GM18858 (cell line): ENCODE data around the gene PEX11G.
A peak's percentile ranks its signal among the peaks of the same experiment; 100 is the strongest.

Experiments
- ATAC-seq: cut with Tn5 transposase; IDR thresholded peaks from one replicate; pipeline ENCODE4 v1.9.1; 2021; ENCODE audit not compliant: unreplicated experiment

The PEX11G gene

DNA sequence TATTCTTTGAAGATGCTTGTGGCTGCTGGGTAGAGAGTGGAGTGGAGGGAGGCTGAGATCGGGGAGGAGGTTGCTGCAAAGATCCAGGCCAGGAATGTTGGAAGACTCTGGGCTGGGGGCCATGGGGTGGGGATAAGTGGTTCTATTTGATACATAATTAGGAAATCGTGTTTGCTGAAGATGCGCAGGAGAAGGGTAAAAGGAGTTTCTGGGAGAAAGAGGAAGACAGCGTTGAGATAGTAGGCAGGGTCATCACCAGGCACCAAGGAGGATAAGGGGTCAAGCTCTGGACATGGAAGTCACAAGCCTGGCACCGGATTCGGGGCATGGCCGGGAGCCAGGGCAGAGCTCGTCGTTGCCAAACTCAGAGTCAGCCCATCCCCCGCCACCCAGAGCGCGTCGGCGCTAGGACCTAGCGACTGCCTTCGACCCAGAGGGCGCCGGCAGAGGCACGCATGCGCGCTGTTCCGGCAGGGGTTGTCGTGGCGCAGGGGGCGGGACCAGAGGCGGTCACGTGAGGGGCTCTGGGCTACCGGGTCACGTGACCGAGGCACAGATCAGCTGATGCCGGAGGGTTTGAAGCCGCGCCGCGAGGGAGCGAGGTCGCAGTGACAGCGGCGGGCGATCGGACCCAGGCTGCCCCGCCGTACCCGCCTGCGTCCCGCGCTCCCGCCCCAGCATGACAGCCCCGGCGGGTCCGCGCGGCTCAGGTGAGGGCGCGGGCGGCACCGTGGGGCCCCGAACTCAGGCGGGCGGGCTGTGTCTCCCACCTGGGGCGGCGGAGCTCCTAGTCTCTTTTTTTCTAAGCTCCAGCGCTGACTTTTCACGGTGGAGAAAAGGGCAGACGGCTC lies 33.5 kb upstream of the PEX11G start, which contains the start of gene MCOLN1:
Gene MCOLN1 (plus strand): TSS at position 553 of the 851 bp plus-strand sequence. CDS start 127 bp downstream, at position 680.
- ATAC-seq: peak; percentile 59

DNA sequence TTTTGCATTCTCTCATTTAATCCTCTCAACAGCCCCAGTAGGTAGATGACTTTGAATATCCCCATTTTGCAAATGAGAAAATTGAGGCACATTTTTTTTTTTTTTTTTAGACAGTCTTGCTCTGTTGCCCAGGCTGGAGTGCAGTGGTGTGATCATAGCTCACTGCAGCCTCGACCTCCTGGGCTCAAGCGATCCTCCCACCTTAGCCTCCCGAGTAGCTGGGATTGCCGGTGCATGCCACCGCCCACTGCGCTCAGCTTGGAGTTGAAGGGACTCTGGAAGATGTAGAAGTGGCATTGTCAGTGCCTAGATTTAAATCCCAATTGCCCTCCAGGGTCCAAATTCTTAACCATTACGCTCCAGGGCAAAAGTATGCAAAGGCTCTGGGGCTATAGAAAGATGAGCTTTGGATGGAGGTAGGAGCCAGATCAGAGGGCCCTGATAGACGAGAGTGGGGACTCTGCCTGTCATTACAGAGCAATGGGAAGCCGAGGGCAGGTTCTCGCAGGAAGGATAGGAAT lies 32.8 kb upstream of the PEX11G start:
- no peak for ATAC-seq

DNA sequence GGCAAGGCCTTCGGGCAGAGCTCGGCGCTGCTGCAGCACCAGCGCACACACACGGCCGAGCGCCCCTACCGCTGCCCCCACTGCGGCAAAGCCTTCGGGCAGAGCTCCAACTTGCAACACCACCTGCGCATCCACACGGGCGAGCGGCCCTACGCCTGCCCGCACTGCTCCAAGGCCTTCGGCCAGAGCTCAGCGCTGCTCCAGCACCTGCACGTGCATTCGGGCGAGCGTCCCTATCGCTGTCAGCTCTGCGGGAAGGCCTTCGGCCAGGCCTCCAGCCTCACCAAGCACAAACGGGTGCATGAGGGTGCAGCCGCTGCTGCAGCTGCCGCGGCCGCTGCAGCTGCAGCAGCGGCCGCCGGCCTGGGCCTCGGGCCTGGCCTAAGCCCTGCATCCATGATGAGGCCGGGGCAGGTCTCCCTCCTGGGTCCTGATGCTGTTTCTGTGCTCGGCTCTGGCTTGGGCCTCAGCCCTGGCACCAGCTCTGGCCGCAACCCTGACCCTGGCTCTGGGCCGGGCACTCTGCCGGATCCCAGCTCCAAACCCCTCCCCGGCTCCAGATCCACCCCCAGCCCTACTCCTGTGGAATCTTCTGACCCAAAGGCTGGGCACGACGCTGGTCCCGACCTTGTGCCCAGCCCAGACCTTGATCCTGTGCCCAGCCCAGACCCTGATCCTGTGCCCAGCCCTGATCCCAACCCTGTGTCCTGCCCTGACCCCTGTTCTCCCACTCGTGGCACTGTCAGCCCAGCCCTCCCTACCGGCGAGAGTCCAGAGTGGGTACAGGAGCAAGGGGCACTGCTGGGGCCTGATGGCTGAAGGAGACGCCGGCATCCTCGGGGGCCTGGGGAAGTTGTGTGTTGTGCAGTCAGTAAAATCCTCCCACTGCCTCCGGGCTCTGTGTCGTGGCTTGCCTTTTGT lies 31.6 kb upstream of the PEX11G start:
- ATAC-seq: no peak

DNA sequence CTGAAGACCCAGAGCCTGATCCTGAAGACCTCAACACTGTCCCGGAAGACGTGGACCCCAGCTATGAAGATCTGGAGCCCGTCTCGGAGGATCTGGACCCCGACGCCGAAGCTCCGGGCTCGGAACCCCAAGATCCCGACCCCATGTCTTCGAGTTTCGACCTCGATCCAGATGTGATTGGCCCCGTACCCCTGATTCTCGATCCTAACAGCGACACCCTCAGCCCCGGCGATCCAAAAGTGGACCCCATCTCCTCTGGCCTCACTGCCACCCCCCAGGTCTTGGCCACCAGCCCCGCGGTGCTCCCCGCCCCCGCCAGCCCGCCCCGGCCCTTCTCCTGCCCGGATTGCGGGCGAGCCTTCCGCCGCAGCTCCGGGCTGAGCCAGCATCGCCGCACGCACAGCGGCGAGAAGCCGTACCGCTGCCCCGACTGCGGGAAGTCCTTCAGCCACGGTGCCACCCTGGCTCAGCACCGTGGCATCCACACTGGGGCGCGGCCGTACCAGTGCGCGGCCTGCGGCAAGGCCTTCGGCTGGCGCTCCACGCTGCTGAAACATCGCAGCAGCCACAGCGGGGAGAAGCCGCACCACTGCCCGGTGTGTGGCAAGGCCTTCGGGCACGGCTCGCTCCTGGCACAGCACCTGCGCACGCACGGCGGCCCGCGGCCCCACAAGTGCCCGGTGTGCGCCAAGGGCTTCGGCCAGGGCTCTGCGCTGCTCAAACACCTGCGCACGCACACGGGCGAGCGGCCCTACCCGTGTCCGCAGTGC lies 30.7 kb upstream of the PEX11G start:
- no peak for ATAC-seq

DNA sequence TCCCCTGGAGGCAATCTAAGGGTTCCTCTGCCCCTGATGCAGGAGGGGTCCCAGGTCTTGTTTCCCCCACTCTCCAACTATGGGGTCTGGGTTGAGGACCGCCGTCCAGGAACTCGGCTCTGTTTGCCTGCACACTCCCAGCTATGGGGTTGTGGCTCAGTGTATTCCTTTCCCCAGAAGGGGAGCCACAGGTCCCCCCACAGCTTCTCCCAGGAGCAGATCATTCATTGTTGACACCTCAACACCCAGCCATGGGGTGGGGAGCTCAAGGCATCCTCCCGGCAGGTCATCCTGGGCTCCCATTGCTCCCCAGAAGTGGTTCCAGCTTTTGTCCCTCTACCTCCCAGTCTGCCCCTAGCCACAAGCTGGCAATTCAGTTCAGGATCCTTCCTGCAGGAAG lies 28.0 kb upstream of the PEX11G start:
- no peak for ATAC-seq

DNA sequence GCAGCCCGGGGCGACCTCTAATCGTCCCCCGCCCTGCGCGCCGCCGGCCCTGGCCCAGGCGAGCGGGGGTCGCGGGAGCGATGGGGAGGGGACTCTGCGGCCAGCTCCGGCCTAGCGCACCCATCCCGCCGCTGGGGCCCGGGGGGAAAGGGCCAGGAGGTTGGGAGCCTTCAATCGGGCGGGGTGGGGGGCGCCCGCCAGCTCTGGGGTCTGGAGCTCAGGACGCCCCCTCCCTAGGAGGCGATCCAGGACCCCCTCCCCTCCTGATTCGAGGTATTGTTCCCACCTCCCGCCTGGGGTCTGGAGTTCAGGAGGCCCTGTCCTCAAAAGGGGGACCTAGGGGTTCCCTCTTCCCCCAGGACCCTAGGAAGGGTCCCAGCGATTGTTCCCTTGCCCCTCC lies 27.5 kb upstream of the PEX11G start:
- no peak for ATAC-seq

DNA sequence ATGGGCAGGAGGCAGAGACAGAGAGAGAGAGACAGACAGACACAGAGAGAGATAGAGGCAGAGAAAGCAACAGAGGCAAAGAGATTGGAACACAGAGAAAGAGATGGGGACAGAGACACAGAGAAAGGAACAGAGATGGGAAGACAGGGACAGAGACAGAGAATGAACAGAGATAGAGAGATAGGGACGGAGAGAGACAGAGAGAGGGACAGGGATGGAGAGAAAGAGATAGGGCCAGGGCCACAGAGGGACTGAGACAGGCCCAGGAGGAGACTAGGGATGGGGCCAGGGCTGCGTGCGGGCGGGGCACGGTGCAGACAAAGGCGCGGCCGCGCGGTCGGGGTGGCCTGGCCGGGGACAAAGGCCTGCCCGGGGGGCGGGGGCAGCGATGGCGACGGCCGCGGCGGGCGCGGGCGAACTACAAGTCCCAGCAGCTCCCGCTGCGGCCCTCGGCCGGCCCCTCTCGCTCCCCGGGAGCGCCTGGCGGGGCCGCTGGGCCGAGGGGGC lies 26.9 kb upstream of the PEX11G start, which contains the start of gene ZNF358:
Gene ZNF358 (plus strand): TSS at position 459 of the 507 bp plus-strand sequence. CDS start 3,140 bp downstream, outside the sequence.
- no peak for ATAC-seq

DNA sequence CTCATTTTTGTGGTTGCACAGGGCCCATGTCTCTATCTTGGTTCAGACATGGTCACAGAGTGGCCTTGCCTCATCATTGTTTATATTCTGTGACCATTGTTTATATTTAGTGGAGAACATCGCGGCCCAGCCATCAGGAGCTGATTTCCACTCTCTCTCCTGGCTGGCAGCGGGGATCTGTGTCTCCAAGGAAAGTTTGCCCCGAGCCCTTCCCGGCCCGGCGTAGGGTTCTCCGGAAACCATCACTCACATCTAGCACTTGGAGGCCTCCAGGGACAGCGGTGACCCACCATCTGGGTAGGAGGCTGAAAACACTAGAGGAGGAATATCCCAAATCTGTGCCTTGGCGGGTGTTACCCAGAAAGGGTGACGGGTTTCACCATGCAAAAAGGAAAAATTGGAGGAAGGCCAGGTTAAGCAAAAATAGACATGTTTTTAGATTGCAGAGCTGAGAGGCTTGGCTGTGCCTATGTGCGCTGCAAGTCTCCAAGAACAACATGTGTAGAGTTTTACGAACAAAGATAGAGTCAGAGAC lies 26.3 kb upstream of the PEX11G start:
- no peak for ATAC-seq

DNA sequence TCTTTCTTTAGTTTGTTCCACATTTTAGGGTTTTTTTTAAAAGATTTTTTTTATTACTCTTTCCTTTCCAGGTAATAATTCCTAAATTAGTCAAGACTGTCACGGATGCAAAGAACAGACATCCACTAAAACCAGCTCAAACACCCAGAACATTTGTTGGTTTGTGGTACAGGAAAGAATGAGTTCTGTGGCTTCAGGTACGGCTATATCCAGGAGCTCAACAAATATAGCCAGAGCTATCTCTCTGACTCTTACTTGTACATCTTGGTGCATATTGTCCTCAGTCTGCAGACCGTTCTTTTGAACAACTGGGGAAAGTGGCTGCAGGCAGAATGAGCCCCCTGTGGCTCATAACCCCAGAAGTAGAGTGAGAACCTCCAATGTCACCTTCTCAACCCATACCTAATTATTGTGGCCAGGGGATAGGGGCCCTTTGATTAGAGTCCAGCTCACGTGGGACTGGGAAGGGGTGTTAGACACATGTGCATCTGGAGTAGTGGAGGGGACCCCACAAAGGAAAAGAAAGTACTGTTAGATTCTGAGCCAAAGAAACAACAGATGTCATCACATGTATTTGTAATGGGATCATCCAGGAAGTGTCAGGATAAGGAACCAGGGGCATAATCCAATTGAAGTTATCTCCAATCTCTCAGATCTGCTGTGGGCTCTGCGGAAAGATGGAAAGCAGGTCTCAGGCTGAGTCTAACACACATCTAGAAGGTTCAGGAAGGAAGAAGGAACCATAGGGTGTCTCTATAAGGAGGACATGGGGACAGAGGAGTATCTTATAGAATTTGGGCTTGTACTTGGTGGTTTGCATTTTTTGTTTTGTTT lies 25.2 kb upstream of the PEX11G start:
- no peak for ATAC-seq

DNA sequence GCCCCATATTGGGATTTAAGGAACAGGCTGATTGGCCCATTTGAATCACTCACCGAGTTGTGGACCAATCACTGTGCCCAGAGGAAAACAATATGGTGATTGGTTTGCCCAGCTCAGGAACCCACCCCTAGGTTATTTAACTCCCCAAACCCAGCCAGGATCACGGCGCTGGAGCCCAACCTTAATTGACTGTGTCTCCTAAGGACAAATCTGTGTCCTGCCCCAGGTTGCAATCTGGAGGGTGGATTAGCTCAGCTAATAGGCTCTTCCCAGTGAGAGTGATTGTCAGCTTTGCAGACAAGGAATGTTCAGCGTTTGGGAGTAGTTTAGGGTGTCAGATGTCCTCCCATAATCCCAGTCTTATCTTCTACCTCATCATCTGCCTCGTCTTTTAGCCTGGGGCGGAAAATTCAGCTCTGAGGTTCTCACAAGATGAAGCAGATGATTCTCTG lies 23.6 kb upstream of the PEX11G start:
- ATAC-seq: no peak

DNA sequence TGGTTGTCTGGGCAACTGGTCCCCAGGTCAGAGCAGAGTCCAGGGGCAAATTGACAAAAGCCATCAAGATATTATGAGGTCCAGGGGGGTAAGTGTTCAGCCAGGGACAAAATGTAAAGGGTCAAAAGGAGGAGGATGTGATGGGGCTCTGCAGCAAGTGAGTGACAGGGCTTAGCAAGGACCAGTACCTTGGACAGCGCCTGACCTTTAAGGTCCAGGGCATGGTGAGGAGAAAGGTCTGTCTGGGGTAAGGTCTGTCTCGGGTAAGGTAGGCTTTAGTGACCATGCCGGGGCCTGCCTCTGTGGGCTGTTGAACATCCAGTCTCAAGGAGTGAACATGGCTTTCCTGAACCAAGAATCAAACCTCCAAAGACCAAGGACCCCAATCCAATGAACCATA lies 20.8 kb upstream of the PEX11G start:
- ATAC-seq: no peak

DNA sequence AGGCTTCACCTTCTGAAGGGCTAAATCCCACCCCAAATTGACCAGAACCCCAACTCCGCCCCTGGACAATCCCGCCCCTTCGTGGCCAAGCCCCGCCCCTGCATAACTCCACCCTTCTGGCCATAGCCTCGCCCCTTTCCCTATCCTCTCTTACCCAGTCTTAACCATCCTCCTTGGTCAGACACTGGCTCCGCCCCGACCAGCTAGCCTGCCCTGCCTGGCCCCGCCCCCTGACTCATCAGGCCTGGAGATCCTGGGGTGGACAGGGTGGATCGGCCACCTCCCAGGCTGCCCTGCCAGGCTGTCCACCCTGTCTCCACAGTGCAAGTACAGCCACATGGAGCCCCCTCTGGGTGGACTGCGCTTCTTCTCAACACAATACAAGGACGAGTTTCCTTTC lies 19.0 kb upstream of the PEX11G start:
- ATAC-seq: no peak

DNA sequence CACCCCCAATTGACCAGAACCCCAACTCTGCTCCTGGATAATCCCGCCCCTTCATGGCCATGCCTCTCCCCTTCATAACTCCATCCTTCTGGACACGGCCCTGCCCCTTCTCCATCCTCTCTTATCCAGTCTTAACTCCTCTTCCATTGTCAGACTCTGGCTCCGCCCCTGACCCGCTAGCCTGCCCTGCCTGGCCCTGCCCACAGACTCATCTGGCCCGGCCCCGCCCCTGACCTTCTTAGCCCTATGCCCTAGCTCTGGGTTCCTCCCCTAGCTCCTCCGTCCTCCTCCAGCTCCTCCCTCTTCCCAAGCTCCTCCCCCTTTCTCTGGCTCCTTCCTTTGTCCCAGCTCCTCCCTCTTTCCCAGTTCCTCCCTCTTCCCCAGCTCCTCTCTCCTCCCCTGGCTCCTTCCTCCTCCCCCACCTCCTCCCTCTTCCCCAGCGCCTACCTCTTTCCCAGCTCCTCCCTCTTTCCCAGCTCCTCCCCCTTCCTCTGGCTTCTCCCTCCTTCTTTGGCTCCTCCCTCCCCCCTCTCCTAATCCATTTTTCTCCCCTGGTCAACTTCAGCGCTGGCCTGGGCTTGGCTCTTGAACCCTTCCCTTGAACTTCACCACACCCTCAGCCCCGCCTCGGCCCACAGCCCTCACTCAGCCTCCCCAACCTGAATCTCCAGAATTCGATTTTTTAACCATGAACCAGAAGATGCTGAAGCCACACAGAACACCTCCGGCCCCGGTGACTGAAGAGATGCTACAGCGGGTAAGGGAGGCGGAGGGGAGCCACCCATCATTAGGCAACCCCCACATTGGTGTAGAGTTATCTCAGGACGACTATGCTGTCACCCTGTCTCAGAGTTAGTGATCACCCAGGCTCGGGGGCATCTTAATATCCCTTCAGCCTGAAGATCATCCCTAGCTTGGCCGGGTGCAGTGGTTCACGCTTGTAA lies 17.8 kb upstream of the PEX11G start:
- no peak for ATAC-seq

DNA sequence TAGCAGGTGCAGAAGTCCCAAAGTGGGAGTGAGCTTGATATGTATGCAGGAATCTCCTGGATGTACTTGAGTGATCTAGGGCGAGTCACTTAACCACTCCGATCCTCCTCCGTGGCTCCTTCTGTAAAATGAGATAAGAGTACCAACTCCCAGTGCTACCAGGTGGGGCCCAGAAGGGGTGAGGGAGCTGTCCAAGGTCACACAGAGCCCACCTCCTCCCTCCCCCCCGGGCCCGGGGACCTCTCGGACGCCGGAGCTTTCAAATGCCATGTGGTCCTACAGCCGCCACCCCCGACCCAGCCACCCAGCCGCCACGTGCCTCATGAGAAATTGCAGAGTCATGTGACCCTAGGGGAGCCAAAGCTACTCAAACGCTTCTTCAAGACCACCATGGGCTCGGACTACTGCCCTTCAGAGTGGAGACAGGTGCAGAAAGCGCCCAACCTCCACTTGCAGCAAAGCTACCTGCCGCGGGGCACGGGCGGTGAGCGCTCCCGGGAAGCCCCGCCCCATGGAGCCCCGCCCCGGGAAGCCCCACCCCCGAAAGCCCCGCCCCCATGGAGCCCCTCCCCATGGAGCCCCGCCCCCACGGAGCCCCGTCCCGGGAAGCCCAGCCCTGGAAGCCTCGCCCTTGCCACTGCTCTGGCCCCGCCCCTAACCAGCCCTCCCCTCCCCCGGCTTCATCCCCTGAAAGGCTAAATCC lies 17.0 kb upstream of the PEX11G start:
- ATAC-seq: no peak

DNA sequence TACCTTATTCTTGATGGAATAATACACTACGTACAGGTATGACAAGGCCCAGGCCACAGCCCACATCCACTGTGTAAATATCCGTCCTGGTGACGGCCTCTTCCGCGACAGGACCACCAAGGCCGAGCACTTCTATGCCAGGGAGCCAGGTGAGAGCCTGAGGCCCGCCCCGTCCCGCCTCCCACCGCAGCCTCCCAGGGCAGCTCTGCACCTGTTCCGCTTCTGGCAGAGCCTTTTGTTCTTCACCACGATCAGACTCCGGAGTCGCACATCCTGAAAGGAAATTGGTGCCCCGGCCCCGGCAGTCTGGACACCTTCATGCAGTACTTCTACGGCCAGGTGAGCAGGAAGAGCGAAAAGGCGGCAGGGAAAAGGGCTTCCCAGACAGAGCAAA lies 16.4 kb upstream of the PEX11G start:
- no peak for ATAC-seq

DNA sequence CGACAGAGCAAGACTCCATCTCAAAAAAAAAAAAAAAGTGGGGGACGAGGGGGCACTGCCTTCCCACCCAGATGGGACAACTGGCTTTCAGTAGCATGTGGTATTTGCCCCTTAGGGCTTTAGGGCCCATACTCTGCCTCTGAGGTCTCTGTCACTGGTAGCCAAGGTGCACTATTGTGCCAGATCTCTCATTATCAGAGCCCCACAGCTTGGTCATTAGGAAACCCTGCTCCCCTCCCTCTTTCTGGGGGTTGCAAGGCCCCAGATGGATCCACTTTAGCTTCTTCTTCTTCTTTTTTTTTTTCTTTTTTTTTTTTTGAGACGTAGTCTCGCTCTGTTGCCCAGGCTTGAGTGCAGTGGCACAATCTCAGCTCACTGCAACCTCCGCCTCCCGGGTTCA lies 15.8 kb upstream of the PEX11G start:
- no peak for ATAC-seq

DNA sequence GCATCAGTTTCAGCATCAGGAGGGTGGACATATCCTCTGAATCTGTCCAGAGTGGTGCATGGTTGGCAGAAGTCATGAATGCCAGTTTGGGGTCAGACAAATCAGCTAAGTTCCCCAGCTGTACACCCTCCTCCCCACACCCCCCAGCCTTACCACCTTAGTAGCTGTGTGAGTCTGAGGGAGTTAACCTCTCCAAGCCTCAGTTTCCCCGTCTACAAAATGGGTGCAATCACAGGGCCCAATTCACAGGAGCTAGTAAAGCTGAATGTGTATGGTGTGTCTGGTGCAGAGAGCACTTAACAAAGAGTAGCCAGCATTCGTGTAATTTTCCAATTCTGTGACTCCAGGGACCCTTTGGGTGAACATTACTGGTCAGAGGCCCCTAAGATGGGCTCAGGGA lies 13.7 kb upstream of the PEX11G start:
- no peak for ATAC-seq
